Adrenal gland (tissue), 5 donors: ENCODE results near the gene RPS8.

Experiments used
- CTCF ChIP-seq, 6 experiments: fragments of 450-650 bp in 4 of 6; fragments of 200-600 bp in 2 of 6; sonication (generic) in 1 of 6; IDR thresholded peaks; 1 replicate in 5 of 6; 2 replicates in 1 of 6; pipeline versions ENCODE4 v1.5.1 to v1.8.0; 2016 to 2021; ENCODE audit warnings: antibody characterized with exemption in 6 of 6, mild to moderate bottlenecking in 2 of 6, moderate library complexity in 1 of 6
- POLR2A ChIP-seq, 2 donors: fragments of 450-650 bp; IDR thresholded peaks; one replicate each; pipeline ENCODE4 v1.6.1; 2017; ENCODE audit warnings: antibody characterized with exemption in 2 of 2, mild to moderate bottlenecking in 2 of 2, moderate library complexity in 1 of 2
- donor health status: DM: no; HTN: no; CAD: no.

GRCh38 chr1:44803062-44803311, 27.6 kb downstream of the RPS8 start:
- no peak for TF ChIP-seq CTCF (IDR thresholded peaks at IDR 0.05)
- no peak for TF ChIP-seq POLR2A (IDR thresholded peaks at IDR 0.05)
